ENCODE measurements around the gene MGLL.

- no peak for TF ChIP-seq CTCF (IDR thresholded peaks at IDR 0.05 in 2 of 3, conservative IDR thresholded peaks at IDR 0.05 in 1 of 3; ENCODE audit: borderline replicate concordance in 1 of 3, insufficient read depth in 1 of 3, low read depth in 2 of 3, low read length in 2 of 3)
- TF ChIP-seq ZFX (IDR thresholded peaks at IDR 0.05), result no peak
- TF ChIP-seq SP1 (IDR thresholded peaks at IDR 0.05; ENCODE audit: low read depth), result no peak
- no peak for TF ChIP-seq MAX (IDR thresholded peaks at IDR 0.05)
- no peak for TF ChIP-seq RAD21 (IDR thresholded peaks at IDR 0.05; ENCODE audit: low read depth)
- TF ChIP-seq ELF1 (IDR thresholded peaks at IDR 0.05; ENCODE audit: borderline replicate concordance, low read depth), result no peak
- no peak for TF ChIP-seq EZH2phosphoT487 (IDR thresholded peaks at IDR 0.05; ENCODE audit: borderline replicate concordance)
- TF ChIP-seq POLR2A (IDR thresholded peaks at IDR 0.05; ENCODE audit: borderline replicate concordance, extremely low read depth, insufficient read depth, insufficient read length), result no peak
- TF ChIP-seq EGR1 (IDR thresholded peaks at IDR 0.05; ENCODE audit: low read depth), result no peak
Observed at GRCh38 chr3:127760791-127761440, 61.4 kb downstream of the MGLL start.
